ENCODE data around the gene KDM4C. TPM values are rescaled to one million over a fixed set of nuclear protein-coding genes. Genes with fewer than 3 reads are reported as not detected.

Gene KDM4C
- total RNA-seq, 1 donor from 2014 or later, result 18.2 TPM

- Mint-ChIP-seq H3K36me3 (ENCODE audit: low read depth, unreplicated experiment) (no peaks in the 10 kb centered on the region), H3K9me3 (ENCODE audit: unreplicated experiment) (no peaks in the 10 kb centered on the region), H3K27me3 (ENCODE audit: low read depth, unreplicated experiment) (no peaks in the 10 kb centered on the region), H3K4me1 (ENCODE audit: low read depth, unreplicated experiment) (peaks cover 12% of the 10 kb centered on the region), H3K27ac (ENCODE audit: unreplicated experiment) (no peak overlapping the region), H3K4me3 (ENCODE audit: unreplicated experiment) (no peak overlapping the region)
- H3K27ac ChIP-seq (ENCODE audit: low read depth, low read length), result no peak overlapping the region
- H3K4me2 ChIP-seq (ENCODE audit: low read length), result no peak overlapping the region
- FAIRE-seq (no peak), DNase-seq (ENCODE audit: low read depth) (no peak)
- peaks cover 58% of the 10 kb centered on the region for H3K79me2 ChIP-seq (ENCODE audit: insufficient read depth, low read length)
- peaks cover 2% of the 10 kb centered on the region for H3K4me1 ChIP-seq (ENCODE audit: insufficient read depth, low read length)
- H4K20me1 ChIP-seq (ENCODE audit: insufficient read depth, low read length), result peaks cover 45% of the 10 kb centered on the region
- no peaks in the 10 kb centered on the region for H3K36me3 ChIP-seq (ENCODE audit: insufficient read depth, low read length)
- H3K9me3 ChIP-seq (ENCODE audit: insufficient read depth, low read depth, low read length), result no peaks in the 10 kb centered on the region
- no peak overlapping the region for H3K9ac ChIP-seq (ENCODE audit: low read length)
- no peak overlapping the region for H3K4me3 ChIP-seq (ENCODE audit: insufficient read depth, low read depth, low read length)
- no peak for TF ChIP-seq EZH2 (IDR thresholded peaks at IDR 0.05; ENCODE audit: insufficient read depth, low read length)
- no peak for TF ChIP-seq CTCF (IDR thresholded peaks at IDR 0.05; ENCODE audit: insufficient read depth, low read depth, low read length)
- H3K27me3 ChIP-seq (ENCODE audit: insufficient read depth, low read length), result no peaks in the 10 kb centered on the region
- H2AFZ ChIP-seq (ENCODE audit: low read depth, low read length), result no peak overlapping the region
These were observed 6.2 kb downstream of the KDM4C start for GRCh38 chr9:6764011-6764410.

- H3K27ac Mint-ChIP-seq (ENCODE audit: unreplicated experiment), result no peak overlapping the region
- Histone ChIP-seq H3K4me3 (ENCODE audit: insufficient read depth, low read depth, low read length) (no peak overlapping the region), H3K4me1 (ENCODE audit: insufficient read depth, low read length) (peaks cover 2% of the 10 kb centered on the region), H3K9me3 (ENCODE audit: insufficient read depth, low read depth, low read length) (no peaks in the 10 kb centered on the region), H3K4me2 (ENCODE audit: low read length) (no peak overlapping the region), H2AFZ (ENCODE audit: low read depth, low read length) (no peak overlapping the region), H3K36me3 (ENCODE audit: insufficient read depth, low read length) (no peaks in the 10 kb centered on the region), H3K27ac (ENCODE audit: low read depth, low read length) (no peak overlapping the region), H4K20me1 (ENCODE audit: insufficient read depth, low read length) (peaks cover 49% of the 10 kb centered on the region), H3K27me3 (ENCODE audit: insufficient read depth, low read length) (no peaks in the 10 kb centered on the region), H3K9ac (ENCODE audit: low read length) (no peak overlapping the region), H3K79me2 (ENCODE audit: insufficient read depth, low read length) (peaks cover 59% of the 10 kb centered on the region)
- FAIRE-seq (no peak), DNase-seq (ENCODE audit: low read depth) (no peak)
- no peak overlapping the region for H3K4me3 Mint-ChIP-seq (ENCODE audit: unreplicated experiment)
- no peaks in the 10 kb centered on the region for H3K27me3 Mint-ChIP-seq (ENCODE audit: low read depth, unreplicated experiment)
- peaks cover 12% of the 10 kb centered on the region for H3K4me1 Mint-ChIP-seq (ENCODE audit: low read depth, unreplicated experiment)
- no peaks in the 10 kb centered on the region for H3K9me3 Mint-ChIP-seq (ENCODE audit: unreplicated experiment)
- H3K36me3 Mint-ChIP-seq (ENCODE audit: low read depth, unreplicated experiment), result no peaks in the 10 kb centered on the region
- TF ChIP-seq CTCF (IDR thresholded peaks at IDR 0.05; ENCODE audit: insufficient read depth, low read depth, low read length) (no peak), EZH2 (IDR thresholded peaks at IDR 0.05; ENCODE audit: insufficient read depth, low read length) (no peak)
These were observed 6.8 kb downstream of the KDM4C start for GRCh38 chr9:6764523-6764922.

- H3K4me2 ChIP-seq (ENCODE audit: low read length), result no peak overlapping the region
- H3K4me1 Mint-ChIP-seq (ENCODE audit: low read depth, unreplicated experiment), result peaks cover 11% of the 10 kb centered on the region
- H2AFZ ChIP-seq (ENCODE audit: low read depth, low read length), result no peak overlapping the region
These were observed 7.2 kb downstream of the KDM4C start for GRCh38 chr9:6764950-6765349.

More at GRCh38 chr9:6764950-6765349, 7.2 kb downstream of the KDM4C start:
- Histone ChIP-seq H3K4me3 (ENCODE audit: insufficient read depth, low read depth, low read length) (no peak overlapping the region), H4K20me1 (ENCODE audit: insufficient read depth, low read length) (peaks cover 54% of the 10 kb centered on the region), H3K27me3 (ENCODE audit: insufficient read depth, low read length) (no peaks in the 10 kb centered on the region), H3K4me1 (ENCODE audit: insufficient read depth, low read length) (peaks cover 2% of the 10 kb centered on the region), H3K9ac (ENCODE audit: low read length) (no peak overlapping the region), H3K36me3 (ENCODE audit: insufficient read depth, low read length) (no peaks in the 10 kb centered on the region), H3K79me2 (ENCODE audit: insufficient read depth, low read length) (peaks cover 59% of the 10 kb centered on the region), H3K27ac (ENCODE audit: low read depth, low read length) (no peak overlapping the region), H3K9me3 (ENCODE audit: insufficient read depth, low read depth, low read length) (no peaks in the 10 kb centered on the region)
- Mint-ChIP-seq H3K9me3 (ENCODE audit: unreplicated experiment) (no peaks in the 10 kb centered on the region), H3K4me3 (ENCODE audit: unreplicated experiment) (no peak overlapping the region), H3K27me3 (ENCODE audit: low read depth, unreplicated experiment) (no peaks in the 10 kb centered on the region), H3K36me3 (ENCODE audit: low read depth, unreplicated experiment) (no peaks in the 10 kb centered on the region), H3K27ac (ENCODE audit: unreplicated experiment) (no peak overlapping the region)
- FAIRE-seq (no peak), DNase-seq (ENCODE audit: low read depth) (no peak)
- TF ChIP-seq EZH2 (IDR thresholded peaks at IDR 0.05; ENCODE audit: insufficient read depth, low read length) (no peak), CTCF (IDR thresholded peaks at IDR 0.05; ENCODE audit: insufficient read depth, low read depth, low read length) (no peak)
